Measurements from ENCODE around the gene LRRC18.

The LRRC18 gene

DNA sequence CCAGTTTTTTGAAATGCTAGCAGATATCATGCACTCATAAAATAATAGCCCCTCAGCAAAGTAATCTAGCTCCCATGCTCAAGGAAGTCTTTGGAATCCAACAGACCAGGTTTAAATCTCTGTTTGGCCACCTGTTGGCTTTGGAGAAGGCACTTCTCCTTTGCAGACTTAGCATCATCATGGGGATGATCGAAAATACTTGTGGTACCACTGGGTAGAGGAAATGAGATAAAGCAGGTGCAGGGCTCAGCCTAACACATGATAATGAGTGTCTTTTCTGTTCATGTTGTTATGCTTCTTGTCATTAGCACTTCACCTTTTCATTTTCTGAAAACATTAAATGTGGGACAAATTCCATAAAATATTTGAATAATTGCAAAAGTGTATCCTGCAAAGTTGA lies 67.4 kb downstream of the LRRC18 start:
- Histone ChIP-seq H3K36me3 (ENCODE audit: insufficient read depth) (no peaks in the 10 kb centered on the region), H3K4me1 (ENCODE audit: low read depth, poor library complexity, severe bottlenecking) (no peaks in the 10 kb centered on the region), H3K27me3 (ENCODE audit: insufficient read depth, low read depth) (no peaks in the 10 kb centered on the region), H3K4me3 (IDR thresholded peaks at IDR 0.05; ENCODE audit: insufficient read depth, low read depth, low read length) (no peak overlapping the region), H3K27ac (no peak overlapping the region), H3K9ac (no peak overlapping the region), H3K4me2 (no peak overlapping the region), H3K79me2 (ENCODE audit: insufficient read depth, low read depth) (no peaks in the 10 kb centered on the region), H4K20me1 (ENCODE audit: insufficient read depth) (no peaks in the 10 kb centered on the region), H2AFZ (ENCODE audit: low read depth) (no peak overlapping the region)
- TF ChIP-seq, protein P1, sequence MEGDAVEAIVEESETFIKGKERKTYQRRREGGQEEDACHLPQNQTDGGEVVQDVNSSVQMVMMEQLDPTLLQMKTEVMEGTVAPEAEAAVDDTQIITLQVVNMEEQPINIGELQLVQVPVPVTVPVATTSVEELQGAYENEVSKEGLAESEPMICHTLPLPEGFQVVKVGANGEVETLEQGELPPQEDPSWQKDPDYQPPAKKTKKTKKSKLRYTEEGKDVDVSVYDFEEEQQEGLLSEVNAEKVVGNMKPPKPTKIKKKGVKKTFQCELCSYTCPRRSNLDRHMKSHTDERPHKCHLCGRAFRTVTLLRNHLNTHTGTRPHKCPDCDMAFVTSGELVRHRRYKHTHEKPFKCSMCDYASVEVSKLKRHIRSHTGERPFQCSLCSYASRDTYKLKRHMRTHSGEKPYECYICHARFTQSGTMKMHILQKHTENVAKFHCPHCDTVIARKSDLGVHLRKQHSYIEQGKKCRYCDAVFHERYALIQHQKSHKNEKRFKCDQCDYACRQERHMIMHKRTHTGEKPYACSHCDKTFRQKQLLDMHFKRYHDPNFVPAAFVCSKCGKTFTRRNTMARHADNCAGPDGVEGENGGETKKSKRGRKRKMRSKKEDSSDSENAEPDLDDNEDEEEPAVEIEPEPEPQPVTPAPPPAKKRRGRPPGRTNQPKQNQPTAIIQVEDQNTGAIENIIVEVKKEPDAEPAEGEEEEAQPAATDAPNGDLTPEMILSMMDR (conservative IDR thresholded peaks at IDR 0.05; ENCODE audit: low read depth, low read length): no peak

Measured in KMS-11 (cell line).